Neural progenitor cell (in vitro differentiated cells): Measurements from ENCODE around the gene GGCX. TPM values are rescaled to one million over a fixed set of nuclear protein-coding genes. Genes with fewer than 3 reads are reported as not detected.
"Not testable (repeated sequence)": the region's sequence is repeated elsewhere in the genome, so short reads cannot be mapped to it uniquely, and the experiment has no call there.

ENCODE experiments used
- DNase-seq: peaks from one replicate; pipeline ENCODE4 v3.0.0-alpha.2; 2016; ENCODE audit warnings: low spot score
- H2AFZ ChIP-seq: fragments of 200-600 bp; sonication (generic); replicated peaks from 2 replicates; pipeline ENCODE4 v1.6.1; 2016; ENCODE audit warnings: antibody characterized with exemption
- H3F3A ChIP-seq: fragments of 200-600 bp; sonication (generic); 2 replicates; pipeline ENCODE4 v1.6.1; 2016; ENCODE audit warnings: antibody characterized with exemption, low read depth
- H3K27ac ChIP-seq: fragments of 200-600 bp; sonication (generic); 2 replicates; pipeline ENCODE4 v1.5.1; 2016; ENCODE audit warnings: mild to moderate bottlenecking
- H3K27me3 ChIP-seq: fragments of 200-600 bp; sonication (generic); 2 replicates; pipeline ENCODE4 v1.6.1; 2016; ENCODE audit warnings: mild to moderate bottlenecking, moderate library complexity
- H3K36me3 ChIP-seq: fragments of 200-600 bp; sonication (generic); 2 replicates; pipeline ENCODE4 v1.5.1; 2016
- H3K4me1 ChIP-seq: fragments of 200-600 bp; sonication (generic); 2 replicates; pipeline ENCODE4 v1.6.1; 2016; ENCODE audit warnings: mixed run types
- H3K4me2 ChIP-seq: fragments of 200-600 bp; sonication (generic); 2 replicates; pipeline ENCODE4 v1.6.1; 2016
- H3K4me3 ChIP-seq: fragments of 200-600 bp; sonication (generic); 2 replicates; pipeline ENCODE4 v1.5.1; 2016
- H3K79me2 ChIP-seq: fragments of 200-600 bp; sonication (generic); 2 replicates; pipeline ENCODE4 v1.6.1; 2016; ENCODE audit warnings: low read depth
- H3K9ac ChIP-seq: fragments of 200-600 bp; sonication (generic); 2 replicates; pipeline ENCODE4 v1.6.1; 2016
- H3K9me3 ChIP-seq: fragments of 200-600 bp; sonication (generic); 2 replicates; pipeline ENCODE4 v1.5.1; 2016; ENCODE audit warnings: low read depth
- H4K20me1 ChIP-seq: fragments of 200-600 bp; sonication (generic); 2 replicates; pipeline ENCODE4 v1.6.1; 2016; ENCODE audit warnings: low read depth
- H3K27ac Mint-ChIP-seq: 3 replicates; pipeline ENCODE4 v1.8.0; 2021; ENCODE audit warnings: mixed read lengths
- H3K27me3 Mint-ChIP-seq: 2 replicates; pipeline ENCODE4 v1.8.0; 2022; ENCODE audit warnings: low read depth, mild to moderate bottlenecking, inconsistent platforms, moderate library complexity, mixed read lengths; ENCODE audit not compliant: insufficient read depth
- H3K36me3 Mint-ChIP-seq: 3 replicates; pipeline ENCODE4 v1.8.0; 2021; ENCODE audit warnings: mixed read lengths
- H3K4me1 Mint-ChIP-seq: 3 replicates; pipeline ENCODE4 v1.8.0; 2021; ENCODE audit warnings: mixed read lengths
- H3K4me3 Mint-ChIP-seq: 3 replicates; pipeline ENCODE4 v1.8.0; 2021; ENCODE audit warnings: mild to moderate bottlenecking, moderate library complexity, mixed read lengths
- H3K9me3 Mint-ChIP-seq: 3 replicates; pipeline ENCODE4 v1.8.0; 2020; ENCODE audit warnings: mixed read lengths
- EZH2 ChIP-seq: fragments of 200-600 bp; sonication (generic); IDR thresholded peaks from 2 replicates; pipeline ENCODE4 v1.6.1; 2017; ENCODE audit warnings: antibody characterized with exemption, mild to moderate bottlenecking, moderate library complexity
- EZH2phosphoT487 ChIP-seq: fragments of 200-600 bp; sonication (generic); IDR thresholded peaks from 2 replicates; pipeline ENCODE4 v1.6.1; 2017; ENCODE audit warnings: antibody characterized with exemption
- total RNA-seq: library from RNA; depleted of rRNA; stranded (reverse); fragments of >200 nt; gene quantifications from 2 replicates; pipeline ENCODE4 v1.2.3, GENCODE V29; 2015; ENCODE audit warnings: low replicate concordance
- TF ChIP-seq, protein P1 (sequence below): fragments of 200-600 bp; sonication (generic); IDR thresholded peaks from 2 replicates; pipeline ENCODE4 v1.5.1; 2017; ENCODE audit warnings: antibody characterized with exemption, mild to moderate bottlenecking

GGCX gene
- total RNA-seq, 1 donor from 2014 or later, result 29.7 TPM

DNA sequence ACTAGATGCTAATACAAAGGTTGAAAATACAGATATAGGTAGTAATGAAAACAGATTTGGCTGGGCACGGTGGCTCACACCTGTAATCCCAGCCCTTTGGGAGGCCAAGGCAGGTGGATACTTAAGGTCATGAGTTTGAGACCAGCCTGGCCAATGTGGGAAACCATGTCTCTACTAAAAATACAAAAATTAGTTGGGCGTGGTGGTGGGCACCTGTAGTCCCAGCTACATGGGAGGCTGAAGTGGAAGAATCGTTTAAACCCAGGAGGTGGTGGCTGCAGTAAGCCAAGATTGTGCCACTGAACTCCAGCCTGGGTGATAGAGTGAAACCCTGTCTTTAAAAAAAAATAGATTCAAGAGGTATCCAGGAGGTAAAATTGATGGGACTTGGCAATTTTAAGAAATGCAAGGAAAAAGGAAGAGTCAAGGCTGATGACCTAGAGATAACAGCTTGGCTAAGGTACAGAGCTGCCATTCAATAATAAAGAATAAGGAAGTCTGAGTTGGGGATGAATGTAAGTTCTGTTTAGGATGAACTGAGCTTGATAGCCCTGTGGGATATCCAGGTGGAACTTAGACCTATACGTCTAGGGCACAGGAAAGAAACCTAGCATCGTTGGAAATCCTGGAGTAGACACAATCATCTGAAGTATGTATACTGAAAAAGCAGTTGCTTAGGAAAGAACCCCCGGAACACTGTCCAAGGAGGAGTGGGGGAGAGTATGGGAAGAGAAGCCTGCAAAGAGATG, 13.3 kb downstream of the GGCX start:
- H3K27ac ChIP-seq, result no peak overlapping the region
- H3K9ac ChIP-seq, result no peak overlapping the region
- peaks cover 42% of the 10 kb centered on the region for H4K20me1 ChIP-seq
- no peak overlapping the region for H3K4me2 ChIP-seq
- no peak overlapping the region for H3K4me3 Mint-ChIP-seq
- no peaks in the 10 kb centered on the region for H3K9me3 ChIP-seq
- peaks cover 11% of the 10 kb centered on the region for H3K4me1 Mint-ChIP-seq
- H3K4me3 ChIP-seq, result no peak overlapping the region
- no peak overlapping the region for H2AFZ ChIP-seq
- peaks cover 6% of the 10 kb centered on the region for H3K27me3 Mint-ChIP-seq
- H3K79me2 ChIP-seq, result peaks cover 7% of the 10 kb centered on the region
- H3K27me3 ChIP-seq, result no peaks in the 10 kb centered on the region
- H3K4me1 ChIP-seq, result peaks cover under 1% of the 10 kb centered on the region
- peaks cover 6% of the 10 kb centered on the region for H3K36me3 ChIP-seq
- TF ChIP-seq, protein P1, sequence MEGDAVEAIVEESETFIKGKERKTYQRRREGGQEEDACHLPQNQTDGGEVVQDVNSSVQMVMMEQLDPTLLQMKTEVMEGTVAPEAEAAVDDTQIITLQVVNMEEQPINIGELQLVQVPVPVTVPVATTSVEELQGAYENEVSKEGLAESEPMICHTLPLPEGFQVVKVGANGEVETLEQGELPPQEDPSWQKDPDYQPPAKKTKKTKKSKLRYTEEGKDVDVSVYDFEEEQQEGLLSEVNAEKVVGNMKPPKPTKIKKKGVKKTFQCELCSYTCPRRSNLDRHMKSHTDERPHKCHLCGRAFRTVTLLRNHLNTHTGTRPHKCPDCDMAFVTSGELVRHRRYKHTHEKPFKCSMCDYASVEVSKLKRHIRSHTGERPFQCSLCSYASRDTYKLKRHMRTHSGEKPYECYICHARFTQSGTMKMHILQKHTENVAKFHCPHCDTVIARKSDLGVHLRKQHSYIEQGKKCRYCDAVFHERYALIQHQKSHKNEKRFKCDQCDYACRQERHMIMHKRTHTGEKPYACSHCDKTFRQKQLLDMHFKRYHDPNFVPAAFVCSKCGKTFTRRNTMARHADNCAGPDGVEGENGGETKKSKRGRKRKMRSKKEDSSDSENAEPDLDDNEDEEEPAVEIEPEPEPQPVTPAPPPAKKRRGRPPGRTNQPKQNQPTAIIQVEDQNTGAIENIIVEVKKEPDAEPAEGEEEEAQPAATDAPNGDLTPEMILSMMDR, result no peak
- TF ChIP-seq EZH2phosphoT487 (no peak), EZH2 (no peak)
- H3K36me3 Mint-ChIP-seq, result peaks cover 24% of the 10 kb centered on the region
- H3K27ac Mint-ChIP-seq, result no peak overlapping the region
- H3K9me3 Mint-ChIP-seq, result no peaks in the 10 kb centered on the region
- no peak for DNase-seq
- peaks cover 66% of the 10 kb centered on the region for H3F3A ChIP-seq

DNA sequence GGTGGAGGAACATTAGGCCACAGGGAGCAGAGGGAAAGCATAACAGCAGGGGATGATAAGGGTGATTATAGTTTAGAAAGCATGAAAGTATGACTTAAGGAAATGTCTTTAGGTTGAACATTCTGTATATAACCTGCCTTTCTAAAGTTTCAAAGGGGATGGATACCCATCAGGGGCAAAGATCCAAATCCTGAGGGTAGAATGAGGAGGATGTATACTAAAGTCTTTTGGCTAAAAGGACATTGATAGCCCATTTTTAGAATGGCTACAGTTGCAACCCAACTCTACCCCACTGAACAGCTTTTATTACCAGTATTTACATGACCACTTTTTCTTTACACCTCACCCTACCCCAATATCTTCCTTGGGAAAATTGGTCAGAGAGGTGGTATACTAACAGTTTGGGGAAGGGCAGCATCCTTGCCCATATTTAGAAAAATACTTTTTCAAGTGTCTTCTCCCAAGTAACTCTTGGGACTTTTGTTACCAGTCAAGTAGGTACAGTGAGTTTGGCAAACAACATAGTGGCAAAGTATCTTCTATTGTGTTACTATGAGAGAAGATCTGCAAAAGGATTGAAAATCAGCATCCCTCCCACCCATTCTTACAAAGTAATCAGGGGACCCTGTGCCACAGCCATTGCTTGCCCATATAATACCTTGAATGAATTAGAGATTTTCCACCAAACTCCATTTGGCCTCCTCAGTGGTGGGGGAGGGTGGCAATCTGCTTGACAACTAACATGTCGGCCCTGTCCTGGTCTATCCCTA, 14.0 kb downstream of the GGCX start:
- Histone ChIP-seq H3K9ac (no peak overlapping the region), H3K36me3 (peaks cover 14% of the 10 kb centered on the region), H3K4me1 (peaks cover 9% of the 10 kb centered on the region), H3K27ac (peak overlapping the region; percentile 23), H4K20me1 (peaks cover 50% of the 10 kb centered on the region), H3K79me2 (peaks cover 14% of the 10 kb centered on the region), H3K4me3 (no peak overlapping the region), H2AFZ (no peak overlapping the region), H3K27me3 (no peaks in the 10 kb centered on the region), H3K4me2 (no peak overlapping the region), H3F3A (peaks cover 68% of the 10 kb centered on the region), H3K9me3 (no peaks in the 10 kb centered on the region)
- H3K9me3 Mint-ChIP-seq, result no peaks in the 10 kb centered on the region
- H3K27me3 Mint-ChIP-seq, result peaks cover 6% of the 10 kb centered on the region
- H3K4me1 Mint-ChIP-seq, result peaks cover 19% of the 10 kb centered on the region
- no peak overlapping the region for H3K27ac Mint-ChIP-seq
- DNase-seq, result no peak
- H3K4me3 Mint-ChIP-seq, result no peak overlapping the region
- TF ChIP-seq, protein P1, result no peak
- TF ChIP-seq EZH2phosphoT487, result no peak
- TF ChIP-seq EZH2, result no peak
- peaks cover 31% of the 10 kb centered on the region for H3K36me3 Mint-ChIP-seq

DNA sequence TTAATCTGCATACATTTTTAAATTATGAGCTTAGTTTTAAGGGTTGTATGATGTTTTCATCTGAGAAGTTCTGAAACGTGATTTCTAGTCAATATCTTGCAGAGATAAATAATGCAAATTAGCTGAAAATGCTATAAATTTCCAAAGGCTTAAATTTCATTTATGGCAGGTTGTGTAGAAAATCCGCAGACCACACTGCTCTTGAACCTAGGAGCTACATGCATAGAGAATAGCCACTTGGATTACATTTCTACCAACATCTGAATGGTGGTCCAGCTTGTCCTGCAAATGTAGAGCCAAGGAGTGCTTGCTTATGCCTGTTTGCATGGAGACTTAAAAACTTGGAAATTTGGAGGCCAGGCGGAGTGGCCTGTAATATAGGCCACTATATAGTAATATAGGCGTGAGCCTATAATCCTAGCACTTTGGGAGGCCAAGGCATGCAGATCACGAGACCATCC, 15.5 kb downstream of the GGCX start:
- no peak for DNase-seq
- peaks cover 36% of the 10 kb centered on the region for H3K36me3 Mint-ChIP-seq
- Histone ChIP-seq H3K79me2 (peaks cover 29% of the 10 kb centered on the region), H3K4me3 (no peak overlapping the region), H3K27me3 (no peaks in the 10 kb centered on the region), H3K9ac (no peak overlapping the region), H3K4me1 (peaks cover 21% of the 10 kb centered on the region), H3K4me2 (no peak overlapping the region), H3K27ac (peak overlapping the region; percentile 49), H2AFZ (no peak overlapping the region), H3K9me3 (no peaks in the 10 kb centered on the region), H3K36me3 (peaks cover 27% of the 10 kb centered on the region), H3F3A (peaks cover 82% of the 10 kb centered on the region), H4K20me1 (peaks cover 64% of the 10 kb centered on the region)
- no peak overlapping the region for H3K27ac Mint-ChIP-seq
- H3K4me3 Mint-ChIP-seq, result no peak overlapping the region
- no peak for TF ChIP-seq EZH2phosphoT487
- no peak for TF ChIP-seq EZH2
- TF ChIP-seq, protein P1, result no peak
- no peaks in the 10 kb centered on the region for H3K9me3 Mint-ChIP-seq
- H3K4me1 Mint-ChIP-seq, result peaks cover 34% of the 10 kb centered on the region
- peaks cover 6% of the 10 kb centered on the region for H3K27me3 Mint-ChIP-seq

DNA sequence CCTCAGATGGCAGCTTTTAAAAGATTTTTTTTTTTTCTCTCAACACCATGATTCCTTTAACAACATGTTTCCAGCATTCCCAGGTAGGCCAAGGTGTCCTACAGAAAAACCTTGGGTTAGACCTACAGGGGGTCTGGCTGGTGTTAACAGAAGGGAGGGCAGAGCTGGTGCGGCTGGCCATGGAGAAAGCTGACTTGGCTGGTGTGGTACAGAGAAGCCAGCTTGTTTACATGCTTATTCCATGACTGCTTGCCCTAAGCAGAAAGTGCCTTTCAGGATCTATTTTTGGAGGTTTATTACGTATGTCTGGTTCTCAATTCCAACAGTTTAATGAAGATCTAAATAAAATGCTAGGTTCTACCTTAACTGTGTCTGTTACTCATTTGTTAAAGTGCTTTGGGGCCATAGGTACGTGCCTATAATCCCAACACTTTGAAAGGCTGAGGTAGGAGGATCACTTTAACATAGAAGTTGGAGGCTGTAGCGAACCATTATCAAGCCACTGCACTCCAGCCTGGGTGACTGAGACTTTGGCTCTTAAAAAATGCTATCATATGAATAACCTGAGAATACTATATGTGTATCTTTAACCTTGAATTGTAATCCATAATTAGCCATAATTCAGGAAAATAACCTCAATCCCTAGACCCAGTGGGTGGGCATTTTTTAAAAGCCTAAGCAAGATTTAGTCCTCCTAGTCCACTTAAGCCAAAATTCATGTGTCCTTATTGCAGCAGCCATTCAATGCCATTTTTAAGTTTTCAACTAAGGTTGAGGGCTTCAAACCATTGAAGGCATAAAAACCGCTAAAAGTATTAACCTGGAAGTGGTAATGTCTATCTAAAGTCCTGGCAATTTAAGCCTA, 16.1 kb downstream of the GGCX start:
- Histone ChIP-seq H3K36me3 (peaks cover 30% of the 10 kb centered on the region), H3K27ac (peak overlapping the region; percentile 74), H3K79me2 (peaks cover 36% of the 10 kb centered on the region), H3F3A (peaks cover 87% of the 10 kb centered on the region), H3K4me1 (peaks cover 25% of the 10 kb centered on the region), H4K20me1 (peaks cover 71% of the 10 kb centered on the region)
- peaks cover 40% of the 10 kb centered on the region for H3K4me1 Mint-ChIP-seq
- not testable (repeated sequence) for H3K4me3 Mint-ChIP-seq, H3K9ac ChIP-seq, H3K9me3 ChIP-seq, H3K9me3 Mint-ChIP-seq, DNase-seq, H3K27me3 ChIP-seq, H3K4me2 ChIP-seq, H2AFZ ChIP-seq, H3K27me3 Mint-ChIP-seq, H3K4me3 ChIP-seq, H3K27ac Mint-ChIP-seq
- peaks cover 40% of the 10 kb centered on the region for H3K36me3 Mint-ChIP-seq

DNA sequence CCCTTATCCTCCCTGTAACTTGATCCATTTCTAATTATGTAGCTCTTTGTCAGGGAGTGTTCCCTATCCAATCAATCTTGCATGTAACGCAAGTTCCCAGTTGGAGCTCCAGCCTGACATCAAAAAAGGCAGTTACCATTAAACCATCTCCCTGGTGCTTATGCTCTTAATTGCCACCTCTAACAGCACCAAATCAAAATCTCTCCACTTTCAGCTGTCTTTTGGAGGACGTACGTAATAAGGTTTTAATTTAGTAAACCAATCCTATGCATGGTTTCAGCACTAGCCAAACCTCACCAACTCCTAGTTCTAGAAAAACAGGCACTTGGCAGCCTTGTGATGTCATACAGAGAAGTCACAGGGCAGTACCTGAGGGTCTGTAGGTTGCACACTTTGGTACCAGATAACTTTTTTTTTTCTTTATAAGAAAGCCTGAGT, 17.0 kb downstream of the GGCX start:
- H3K9me3 ChIP-seq, H3K27me3 Mint-ChIP-seq, H3K4me3 Mint-ChIP-seq, H3K4me3 ChIP-seq, H3K27ac Mint-ChIP-seq, H3K4me2 ChIP-seq, DNase-seq, H3K27me3 ChIP-seq, H2AFZ ChIP-seq, H3K9ac ChIP-seq, H3K9me3 Mint-ChIP-seq: not testable (repeated sequence)
- peaks cover 79% of the 10 kb centered on the region for H4K20me1 ChIP-seq
- H3F3A ChIP-seq, result peaks cover 91% of the 10 kb centered on the region
- peak overlapping the region; percentile 74 for H3K27ac ChIP-seq
- peaks cover 30% of the 10 kb centered on the region for H3K36me3 ChIP-seq
- Mint-ChIP-seq H3K36me3 (peaks cover 39% of the 10 kb centered on the region), H3K4me1 (peaks cover 41% of the 10 kb centered on the region)
- H3K79me2 ChIP-seq, result peaks cover 44% of the 10 kb centered on the region
- peaks cover 25% of the 10 kb centered on the region for H3K4me1 ChIP-seq
